Stomach (tissue), 9 donors: ENCODE measurements around the gene LORICRIN. TPM values are rescaled to one million over a fixed set of nuclear protein-coding genes. Genes with fewer than 3 reads are reported as not detected.

ENCODE experiments used
- DNase-seq, 2 donors: peaks; one replicate each; pipeline versions ENCODE4 v3.0.0 to v3.0.0-alpha.2; 2013 to 2019
- H3K27ac ChIP-seq, 5 donors: fragments of 200-600 bp in 4 of 5; sonication (generic) in 4 of 5; one replicate each; pipeline ENCODE4 v1.5.1; 2013 to 2019; ENCODE audit warnings: mild to moderate bottlenecking in 1 of 5, moderate library complexity in 1 of 5
- H3K27me3 ChIP-seq, 3 donors: fragments of 200-600 bp; sonication (generic); one replicate each; pipeline ENCODE4 v1.5.1; 2017 to 2019; ENCODE audit warnings: mixed run types in 1 of 3
- H3K36me3 ChIP-seq, 4 donors: fragments of 200-600 bp; sonication (generic); 1 replicate in 3 of 4; 2 replicates in 1 of 4; pipeline ENCODE4 v1.5.1; 2016 to 2019
- H3K4me1 ChIP-seq, 4 donors: fragments of 200-600 bp; sonication (generic); one replicate each; pipeline ENCODE4 v1.5.1; 2016 to 2019
- H3K4me3 ChIP-seq, 4 donors: fragments of 200-600 bp; sonication (generic) in 3 of 4; one replicate each; pipeline ENCODE4 v1.5.1; 2016 to 2019; ENCODE audit warnings: mild to moderate bottlenecking in 1 of 4
- H3K9me3 ChIP-seq, 4 donors: fragments of 200-600 bp; sonication (generic); one replicate each; pipeline ENCODE4 v1.5.1; 2016 to 2019
- EP300 ChIP-seq: sonication (generic); formaldehyde crosslinking; IDR thresholded peaks from one replicate; pipeline ENCODE4 v1.6.1; 2017; ENCODE audit warnings: antibody characterized with exemption
- POLR2A ChIP-seq, 4 donors: fragments of 450-650 bp; IDR thresholded peaks; one replicate each; pipeline ENCODE4 v1.6.1; 2016; ENCODE audit warnings: antibody characterized with exemption in 4 of 4, control low read depth in 2 of 4, mild to moderate bottlenecking in 1 of 4, moderate library complexity in 1 of 4
- POLR2AphosphoS5 ChIP-seq, 3 donors: sonication (generic); formaldehyde crosslinking; IDR thresholded peaks; one replicate each; pipeline ENCODE4 v1.6.1; 2016; ENCODE audit warnings: antibody characterized with exemption in 3 of 3
- WGBS, 5 donors: extraction: QIAGEN DNeasy Blood & Tissue Kit in 3 of 5; methylation state at CpG; one replicate each; pipeline versions ENCODE4 v1.1.5 to v1.1.7; 2013 to 2018; 5-methylcytosine and 5-hydroxymethylcytosine counted together
- intact Hi-C: fragments of 100-400 bp; cut with DNase I; formaldehyde crosslinking; loops from one replicate; pipeline ENCODE4 v1.15.1; 2023; ENCODE audit warnings: low total_unique reads
- polyA plus RNA-seq, 3 donors: library from polyadenylated mRNA; stranded (reverse); fragments of 200-250 nt; gene quantifications; one replicate each; pipeline ENCODE4 v1.2.3, GENCODE V29; 2013
- total RNA-seq, 5 donors: library from RNA; depleted of rRNA; stranded (reverse); fragments of >200 nt; gene quantifications; one replicate each; pipeline versions ENCODE4 v1.1.0 to v1.2.3, GENCODE V29; 2014 to 2016
- TF ChIP-seq, protein P1 (sequence below), 7 experiments: fragments of 450-650 bp in 4 of 7; fragments of 200-600 bp in 3 of 7; sonication (generic) in 3 of 7; IDR thresholded peaks; one replicate each; pipeline ENCODE4 v1.5.1; 2016 to 2019; ENCODE audit warnings: antibody characterized with exemption in 7 of 7, control low read depth in 2 of 7, mild to moderate bottlenecking in 1 of 7
- donor health status: healthy with polysubstance abuse.
- donor health status: Bipolar disorder and iron deficiency.
- donor health status: healthy.

Gene LORICRIN
- total and polyA plus RNA-seq, 8 donors, result not detected

DNA sequence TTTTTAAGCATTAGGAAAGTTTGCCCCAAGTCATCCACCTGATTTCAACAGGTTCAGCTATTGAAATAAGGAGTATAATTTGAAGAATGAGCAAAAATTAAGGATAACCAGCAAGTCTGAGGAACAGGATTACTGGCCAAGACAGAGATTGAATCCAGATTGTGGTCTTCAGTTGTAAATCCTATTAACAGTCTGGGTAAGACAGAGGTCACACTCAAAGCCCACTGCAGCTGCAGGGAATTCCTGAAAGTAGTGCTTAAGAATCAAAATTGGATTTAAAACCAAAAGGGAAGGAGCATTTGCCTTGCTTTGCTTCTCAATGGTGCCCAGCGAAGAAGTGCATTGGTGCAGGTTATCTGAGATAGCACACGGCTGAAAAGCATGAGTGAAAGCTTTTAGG is 6.4 kb upstream of the LORICRIN start:
- no peak for TF ChIP-seq POLR2A (IDR thresholded peaks at IDR 0.05)
- no peak for TF ChIP-seq POLR2AphosphoS5 (IDR thresholded peaks at IDR 0.05)
- no peak for TF ChIP-seq EP300
- TF ChIP-seq, protein P1, sequence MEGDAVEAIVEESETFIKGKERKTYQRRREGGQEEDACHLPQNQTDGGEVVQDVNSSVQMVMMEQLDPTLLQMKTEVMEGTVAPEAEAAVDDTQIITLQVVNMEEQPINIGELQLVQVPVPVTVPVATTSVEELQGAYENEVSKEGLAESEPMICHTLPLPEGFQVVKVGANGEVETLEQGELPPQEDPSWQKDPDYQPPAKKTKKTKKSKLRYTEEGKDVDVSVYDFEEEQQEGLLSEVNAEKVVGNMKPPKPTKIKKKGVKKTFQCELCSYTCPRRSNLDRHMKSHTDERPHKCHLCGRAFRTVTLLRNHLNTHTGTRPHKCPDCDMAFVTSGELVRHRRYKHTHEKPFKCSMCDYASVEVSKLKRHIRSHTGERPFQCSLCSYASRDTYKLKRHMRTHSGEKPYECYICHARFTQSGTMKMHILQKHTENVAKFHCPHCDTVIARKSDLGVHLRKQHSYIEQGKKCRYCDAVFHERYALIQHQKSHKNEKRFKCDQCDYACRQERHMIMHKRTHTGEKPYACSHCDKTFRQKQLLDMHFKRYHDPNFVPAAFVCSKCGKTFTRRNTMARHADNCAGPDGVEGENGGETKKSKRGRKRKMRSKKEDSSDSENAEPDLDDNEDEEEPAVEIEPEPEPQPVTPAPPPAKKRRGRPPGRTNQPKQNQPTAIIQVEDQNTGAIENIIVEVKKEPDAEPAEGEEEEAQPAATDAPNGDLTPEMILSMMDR (IDR thresholded peaks at IDR 0.05), result no peak
- intact Hi-C loops, result no loop called here
- DNase-seq, result no peak

DNA sequence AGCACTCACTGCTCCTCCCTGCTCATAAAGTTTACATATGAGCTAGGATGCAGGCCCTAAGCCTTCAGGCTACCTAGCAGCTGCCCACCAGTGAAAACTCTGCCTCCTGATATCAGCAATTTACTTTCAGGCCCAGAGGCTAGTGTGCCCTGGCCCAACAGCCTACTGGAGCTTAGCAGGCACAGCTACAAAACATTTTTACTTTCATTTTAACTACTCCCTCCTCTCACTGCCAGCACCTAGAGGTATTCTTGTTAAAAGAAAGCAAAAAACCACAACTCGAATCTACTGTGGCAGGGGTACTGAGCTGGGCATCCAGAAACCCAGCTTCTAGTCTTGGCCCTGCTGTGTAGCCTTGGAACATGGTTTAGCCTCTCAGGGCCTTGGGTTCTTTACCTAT is 5.8 kb upstream of the LORICRIN start:
- Histone ChIP-seq H3K9me3 (no peaks in the 10 kb centered on the region), H3K4me1 (no peaks in the 10 kb centered on the region), H3K4me3 (no peak overlapping the region), H3K27me3 (peaks cover 0 to 34% (median 0%) of the 10 kb centered on the region in 3 donors), H3K27ac (no peak overlapping the region), H3K36me3 (no peaks in the 10 kb centered on the region)
- DNase-seq, result no peak
- 29 to 57% (median 50%) methylated on average over 1 of the region's 1 CpG for WGBS, 5 donors
- intact Hi-C loops, result no loop called here
- TF ChIP-seq, protein P1 (IDR thresholded peaks at IDR 0.05), result no peak
- TF ChIP-seq POLR2A (IDR thresholded peaks at IDR 0.05) (no peak), EP300 (no peak), POLR2AphosphoS5 (IDR thresholded peaks at IDR 0.05) (no peak)

More for the DNA sequence above, 6.4 kb upstream of the LORICRIN start:
- no peaks in the 10 kb centered on the region for H3K36me3 ChIP-seq
- H3K27ac ChIP-seq, result no peak overlapping the region
- H3K27me3 ChIP-seq, result peaks cover 0 to 38% (median 0%) of the 10 kb centered on the region in 3 donors
- 46 to 88% (median 59%) methylated on average over 2 of the region's 2 CpGs for WGBS, 5 donors
- H3K4me3 ChIP-seq, result no peak overlapping the region
- H3K9me3 ChIP-seq, result no peaks in the 10 kb centered on the region
- H3K4me1 ChIP-seq, result no peaks in the 10 kb centered on the region

DNA sequence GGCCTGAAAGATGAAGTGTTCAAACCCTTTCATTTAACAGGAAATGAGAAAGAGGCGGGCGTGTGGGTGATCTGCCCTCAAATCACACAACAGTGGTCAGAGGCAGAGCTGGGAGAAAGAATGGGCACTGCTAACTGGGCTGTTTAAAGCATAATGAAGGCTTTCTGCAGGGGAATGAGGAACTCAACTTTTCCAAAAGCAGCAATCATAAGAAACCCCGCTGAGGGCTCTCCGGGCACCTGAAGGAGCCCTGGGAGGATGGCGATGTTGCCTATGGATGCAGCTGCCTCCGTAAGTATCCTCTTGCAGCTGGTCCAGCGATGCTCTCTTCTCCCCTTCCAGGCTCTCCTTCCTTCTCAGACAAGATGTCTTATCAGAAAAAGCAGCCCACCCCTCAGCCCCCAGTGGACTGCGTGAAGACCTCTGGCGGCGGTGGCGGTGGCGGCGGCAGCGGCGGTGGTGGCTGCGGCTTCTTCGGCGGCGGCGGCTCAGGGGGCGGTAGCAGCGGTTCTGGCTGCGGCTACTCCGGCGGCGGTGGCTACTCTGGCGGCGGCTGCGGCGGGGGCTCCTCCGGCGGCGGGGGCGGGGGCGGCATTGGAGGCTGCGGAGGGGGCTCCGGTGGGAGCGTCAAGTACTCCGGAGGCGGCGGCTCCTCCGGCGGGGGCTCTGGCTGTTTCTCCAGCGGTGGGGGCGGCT is 1.2 kb downstream of the LORICRIN start:
- no peak for TF ChIP-seq POLR2A (IDR thresholded peaks at IDR 0.05)
- TF ChIP-seq, protein P1 (IDR thresholded peaks at IDR 0.05), result no peak
- TF ChIP-seq POLR2AphosphoS5 (IDR thresholded peaks at IDR 0.05), result no peak
- TF ChIP-seq EP300, result no peak
- DNase-seq, result peak in 1 of 2 donors; percentile 46
- peaks cover 13 to 21% (median 19%) of the 10 kb centered on the region in 4 donors for H3K4me1 ChIP-seq
- H3K9me3 ChIP-seq, result no peaks in the 10 kb centered on the region
- WGBS, 5 donors, result 10 to 18% (median 13%) methylated on average over 21 to 45 of the region's 45 CpGs
- peak overlapping the region; percentile 46 to 66 (median 54) for H3K4me3 ChIP-seq
- peaks cover 0 to 74% (median 45%) of the 10 kb centered on the region in 3 donors for H3K27me3 ChIP-seq
- intact Hi-C loops, result no loop called here
- H3K36me3 ChIP-seq, result no peaks in the 10 kb centered on the region
- no peak overlapping the region for H3K27ac ChIP-seq

DNA sequence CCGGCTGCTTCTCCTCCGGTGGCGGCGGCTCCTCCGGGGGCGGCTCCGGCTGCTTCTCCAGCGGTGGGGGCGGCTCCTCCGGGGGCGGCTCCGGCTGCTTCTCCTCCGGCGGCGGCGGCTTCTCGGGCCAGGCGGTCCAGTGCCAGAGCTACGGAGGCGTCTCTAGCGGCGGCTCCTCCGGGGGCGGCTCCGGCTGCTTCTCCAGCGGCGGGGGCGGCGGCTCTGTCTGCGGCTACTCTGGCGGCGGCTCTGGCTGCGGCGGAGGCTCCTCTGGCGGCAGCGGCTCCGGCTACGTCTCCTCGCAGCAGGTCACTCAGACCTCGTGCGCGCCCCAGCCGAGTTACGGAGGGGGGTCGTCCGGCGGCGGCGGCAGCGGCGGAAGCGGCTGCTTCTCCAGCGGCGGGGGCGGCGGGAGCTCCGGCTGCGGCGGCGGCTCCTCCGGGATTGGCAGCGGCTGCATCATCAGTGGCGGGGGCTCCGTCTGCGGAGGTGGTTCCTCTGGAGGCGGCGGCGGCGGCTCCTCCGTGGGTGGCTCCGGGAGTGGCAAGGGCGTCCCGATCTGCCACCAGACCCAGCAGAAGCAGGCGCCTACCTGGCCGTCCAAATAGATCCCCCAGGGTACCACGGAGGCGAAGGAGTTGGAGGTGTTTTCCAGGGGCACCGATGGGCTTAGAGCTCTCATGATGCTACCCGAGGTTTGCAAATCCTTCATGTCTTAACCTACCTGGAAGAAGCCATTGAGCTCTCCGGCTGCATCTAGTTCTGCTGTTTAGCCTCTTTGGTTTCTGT is 2.0 kb downstream of the LORICRIN start:
- no peaks in the 10 kb centered on the region for H3K36me3 ChIP-seq
- peak in 1 of 2 donors; percentile 73 for DNase-seq
- 2 to 6% (median 4%) methylated on average over 27 to 80 of the region's 80 CpGs for whole genome bisulfite sequencing, 5 donors
- H3K4me1 ChIP-seq, result peaks cover 13 to 21% (median 19%) of the 10 kb centered on the region in 4 donors
- intact Hi-C loops, result no loop called here
- H3K9me3 ChIP-seq, result no peaks in the 10 kb centered on the region
- TF ChIP-seq EP300 (no peak), POLR2A (IDR thresholded peaks at IDR 0.05) (no peak), POLR2AphosphoS5 (IDR thresholded peaks at IDR 0.05) (no peak)
- TF ChIP-seq, protein P1 (IDR thresholded peaks at IDR 0.05), result no peak
- peak overlapping the region; percentile 46 to 66 (median 54) for H3K4me3 ChIP-seq
- peaks cover 0 to 78% (median 46%) of the 10 kb centered on the region in 3 donors for H3K27me3 ChIP-seq
- H3K27ac ChIP-seq, result no peak overlapping the region
